GM21825 (cell line): ENCODE results near the gene BCL7C.
"Not testable (repeated sequence)": the region's sequence is repeated elsewhere in the genome, so short reads cannot be mapped to it uniquely, and the experiment has no call there.

ENCODE experiments used
- ATAC-seq: cut with Tn5 transposase; IDR thresholded peaks from one replicate; pipeline ENCODE4 v1.9.1; 2021; ENCODE audit warnings: mild to moderate bottlenecking, moderate library complexity; ENCODE audit not compliant: unreplicated experiment

The BCL7C gene

DNA sequence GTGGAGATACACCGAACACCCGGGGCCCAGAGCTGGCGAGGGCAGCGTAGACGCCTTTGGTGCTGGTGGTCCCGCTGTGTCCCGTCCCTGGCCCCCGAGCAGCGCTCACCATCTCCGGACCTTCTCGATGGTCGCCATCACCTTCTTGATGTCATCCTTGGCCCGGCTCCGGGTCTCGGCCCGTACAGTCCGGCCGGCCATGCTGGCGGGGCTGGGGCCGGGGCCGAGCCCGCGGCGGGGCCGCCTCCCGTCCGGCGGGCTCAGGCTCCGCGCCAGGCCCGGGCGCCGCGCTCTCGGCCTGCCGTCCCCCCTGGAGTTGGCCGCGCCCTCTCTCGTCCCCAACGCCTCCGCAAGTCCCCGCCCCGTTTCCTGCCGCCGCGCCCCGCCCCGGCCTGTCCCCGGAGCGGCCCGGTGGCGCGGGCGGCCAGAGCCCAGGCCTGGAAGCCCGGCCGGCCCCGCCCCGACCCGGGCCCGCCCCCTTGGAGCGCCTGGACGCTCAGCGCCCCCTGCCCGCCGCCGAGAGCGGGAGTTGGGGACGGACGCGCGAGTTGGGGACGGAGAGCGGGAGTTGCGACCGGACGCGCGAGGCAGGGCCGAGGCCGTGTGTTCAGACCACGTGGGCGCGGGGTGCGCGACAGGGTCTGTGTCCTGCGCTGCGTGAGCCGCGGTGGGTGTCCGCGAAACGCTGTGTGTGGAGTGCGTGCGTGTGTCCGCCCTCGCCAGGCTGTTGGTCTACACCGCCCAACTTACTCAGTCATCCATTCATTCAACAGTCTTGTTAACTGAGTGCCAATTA, at the start of gene BCL7C:
Gene BCL7C (minus strand): TSS at position 334 of the 796 bp plus-strand sequence. CDS start 133 bp downstream, at position 201.
- ATAC-seq = peak; percentile 67

DNA sequence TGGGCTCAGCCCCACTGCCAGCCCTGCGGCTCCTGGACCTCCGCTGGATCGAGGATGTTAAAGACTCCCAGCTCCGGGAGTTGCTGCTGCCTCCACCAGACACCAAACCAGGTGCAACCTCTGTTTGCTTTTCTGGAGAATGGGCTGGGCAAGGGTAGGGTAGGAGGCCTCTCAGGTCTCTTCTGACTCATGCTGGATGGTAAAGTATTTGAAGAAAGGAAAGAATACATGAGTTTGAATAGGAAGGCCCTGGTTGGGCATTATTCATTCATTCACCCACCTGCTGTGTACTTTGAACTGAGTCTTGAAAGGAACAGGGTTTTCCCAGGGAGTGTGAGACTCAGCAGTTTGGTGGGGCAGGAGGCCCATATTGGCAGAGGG, 48.5 kb upstream of the BCL7C start:
- no peak for ATAC-seq

DNA sequence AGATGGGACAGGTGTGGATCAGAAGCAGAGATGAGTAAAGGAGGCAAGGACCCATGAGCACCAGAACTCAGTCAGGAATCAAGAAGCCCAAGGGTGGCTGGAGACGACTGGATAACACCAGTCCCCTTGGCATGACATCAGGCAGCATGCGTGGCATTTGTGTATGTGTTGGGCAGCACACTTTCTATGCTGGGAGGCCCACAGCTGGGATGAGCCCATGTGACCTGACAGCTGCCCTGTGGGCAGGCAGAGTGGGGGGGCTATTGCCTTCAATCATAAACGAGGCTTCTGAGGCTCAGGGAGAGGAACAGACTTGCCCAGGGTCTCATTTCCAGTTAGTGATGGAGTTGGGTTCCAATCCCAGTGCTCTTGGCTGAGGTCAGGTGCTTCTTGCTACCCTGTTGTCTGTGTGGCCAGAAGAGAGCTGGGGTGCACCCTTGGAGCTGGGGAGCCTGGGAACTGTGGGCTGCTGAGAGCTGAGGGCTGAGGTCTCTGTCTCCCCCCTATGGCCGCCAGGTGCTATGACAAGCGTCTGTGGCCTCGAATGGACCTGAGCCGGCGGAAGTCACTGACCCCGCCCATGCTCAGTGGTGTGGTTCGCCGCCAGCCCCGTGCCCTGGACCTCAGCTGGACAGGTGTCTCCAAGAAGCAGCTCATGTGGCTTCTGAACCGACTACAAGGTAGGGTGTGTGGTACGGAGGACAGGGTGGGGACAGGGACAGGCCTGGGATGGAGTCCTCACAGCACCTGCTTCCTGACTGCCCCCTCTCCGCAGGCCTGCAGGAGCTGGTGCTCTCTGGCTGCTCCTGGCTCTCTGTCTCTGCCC, 47.9 kb upstream of the BCL7C start:
- peak; percentile 78 for ATAC-seq

DNA sequence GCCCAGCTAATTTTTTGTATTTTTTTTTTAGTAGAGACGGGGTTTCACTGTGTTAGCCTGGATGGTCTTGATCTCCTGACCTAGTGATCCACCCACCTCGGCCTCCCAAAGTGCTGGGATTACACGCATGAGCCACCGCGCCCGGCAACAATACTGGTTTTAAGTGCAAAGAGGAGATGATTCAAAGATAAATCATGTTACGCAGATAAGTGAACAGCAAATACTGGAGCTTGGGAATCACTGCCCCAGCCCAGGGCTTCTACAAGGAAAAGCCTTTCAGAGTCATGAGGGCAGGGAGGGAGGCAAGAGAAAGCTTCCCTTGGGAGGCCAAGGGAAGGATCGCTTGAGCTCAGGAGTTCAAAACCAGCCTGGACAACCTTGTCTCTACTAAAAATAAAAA, 45.7 kb upstream of the BCL7C start:
- ATAC-seq = not testable (repeated sequence)

DNA sequence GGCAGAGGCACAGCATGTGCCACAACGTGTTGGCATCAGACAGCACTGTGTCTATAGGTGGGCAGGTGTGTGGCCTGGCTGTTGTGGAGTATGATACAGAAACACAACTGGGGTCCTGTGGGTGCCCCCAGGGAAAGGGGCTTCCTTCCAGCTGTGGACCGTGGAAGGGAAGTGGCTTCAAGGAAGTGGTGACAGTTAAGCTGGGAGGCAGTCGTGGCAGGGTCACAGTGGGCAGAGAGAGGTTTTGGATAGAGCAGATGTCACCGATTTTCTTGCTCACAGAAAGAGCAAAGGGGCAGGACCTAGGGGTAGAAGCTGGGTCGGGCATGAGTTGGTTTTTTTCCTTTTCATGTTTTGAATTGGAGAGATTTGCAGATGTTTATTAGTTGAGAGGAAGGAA, 43.8 kb upstream of the BCL7C start:
- ATAC-seq = no peak

DNA sequence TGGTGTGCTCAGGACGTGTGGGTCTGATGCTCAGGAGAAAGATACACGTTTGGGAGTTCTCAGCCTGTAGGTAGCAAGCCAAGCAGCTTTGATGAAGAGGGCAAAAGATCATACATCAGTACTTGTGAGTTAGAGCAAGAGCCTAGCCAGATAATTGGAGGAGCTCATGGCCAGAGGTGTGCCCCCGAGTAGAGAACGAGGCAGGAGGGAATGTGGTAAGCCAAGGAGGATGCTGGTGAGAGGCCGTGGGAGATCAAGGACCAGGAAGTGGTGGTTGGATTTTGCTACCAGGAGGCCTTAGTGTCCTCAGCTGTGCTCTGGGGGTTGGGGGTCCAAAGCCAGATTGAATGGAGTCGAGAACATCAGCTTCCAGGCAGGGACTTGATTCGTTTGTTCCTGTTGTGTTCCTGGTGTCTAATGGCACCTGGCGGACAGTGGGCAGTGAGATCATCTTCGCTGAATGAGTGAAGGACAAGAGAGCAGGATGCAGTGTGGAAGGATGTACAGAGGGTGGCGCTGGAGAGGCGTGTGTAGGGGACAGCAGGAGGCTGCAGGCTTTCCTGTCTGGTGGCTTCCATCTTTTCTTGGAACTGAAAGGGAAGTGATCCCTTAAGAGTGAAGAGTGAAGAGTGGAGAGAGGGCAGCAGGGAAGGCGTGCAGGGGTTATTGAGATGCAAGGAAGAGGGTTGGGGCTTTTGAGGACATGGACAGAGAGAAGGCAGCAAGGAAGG, 41.1 kb upstream of the BCL7C start:
- no peak for ATAC-seq

DNA sequence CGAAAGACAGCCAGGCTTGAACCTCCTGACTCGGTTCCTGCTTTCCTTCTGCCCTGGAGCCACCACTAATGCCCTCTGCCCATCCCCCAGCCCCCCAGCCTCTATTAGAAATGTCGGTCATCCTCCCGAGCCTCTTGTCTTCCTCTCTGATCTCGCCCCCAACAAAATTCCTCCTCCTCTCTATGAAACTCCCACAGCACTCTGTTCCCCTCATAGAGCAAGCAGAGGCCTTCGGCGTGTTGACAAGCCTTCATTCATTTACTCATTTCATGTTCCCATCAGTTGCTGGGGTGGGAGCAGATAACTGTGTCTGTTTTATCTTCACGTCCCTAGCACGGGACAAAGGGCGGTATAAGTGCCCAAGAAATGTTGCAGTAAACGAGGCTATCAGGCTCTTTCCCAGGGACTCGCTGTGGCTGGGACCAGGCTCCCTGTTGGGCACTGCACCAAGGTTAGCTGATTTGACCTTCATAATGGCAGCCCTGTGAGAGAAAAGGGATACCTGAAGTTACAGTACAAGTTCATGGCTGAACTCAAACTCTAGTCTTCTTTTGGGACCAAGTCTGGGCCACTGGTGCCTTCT, 37.3 kb upstream of the BCL7C start:
- ATAC-seq = no peak

DNA sequence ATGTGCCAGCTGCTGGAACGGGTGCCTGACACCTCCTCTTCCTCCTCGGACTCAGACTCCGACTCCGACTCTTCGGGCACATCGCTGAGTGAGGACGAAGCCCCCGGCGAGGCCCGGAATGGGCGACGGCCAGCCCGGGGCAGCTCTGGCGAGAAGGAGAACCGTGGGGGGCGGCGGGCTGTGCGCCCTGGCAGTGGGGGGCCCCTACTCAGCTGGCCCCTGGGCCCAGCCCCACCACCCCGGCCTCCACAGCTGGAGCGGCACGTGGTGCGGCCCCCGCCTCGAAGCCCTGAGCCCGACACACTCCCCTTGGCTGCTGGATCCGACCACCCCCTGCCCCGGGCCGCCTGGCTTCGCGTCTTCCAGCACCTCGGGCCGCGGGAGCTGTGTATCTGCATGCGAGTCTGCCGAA, 36.3 kb upstream of the BCL7C start:
- no peak for ATAC-seq

DNA sequence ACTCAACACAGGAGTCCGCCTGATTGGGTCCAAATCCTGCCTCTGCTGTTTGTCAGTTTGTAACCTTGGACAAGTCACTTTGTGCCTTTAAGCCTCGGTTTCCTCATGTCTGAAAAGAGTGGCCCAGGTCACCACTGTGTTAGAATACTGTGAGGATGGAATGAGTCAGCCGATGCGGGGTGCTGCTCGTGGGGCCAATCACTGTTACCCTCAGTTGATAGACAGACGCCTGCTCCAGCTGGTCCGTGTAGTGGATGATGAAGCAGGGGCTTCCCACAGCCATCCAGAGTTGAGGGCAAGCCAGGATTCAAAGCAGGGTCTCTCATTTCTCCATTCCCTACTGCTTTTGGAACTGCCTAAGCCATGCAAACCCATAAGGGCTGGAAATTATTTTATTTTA, 35.3 kb upstream of the BCL7C start:
- no peak for ATAC-seq

DNA sequence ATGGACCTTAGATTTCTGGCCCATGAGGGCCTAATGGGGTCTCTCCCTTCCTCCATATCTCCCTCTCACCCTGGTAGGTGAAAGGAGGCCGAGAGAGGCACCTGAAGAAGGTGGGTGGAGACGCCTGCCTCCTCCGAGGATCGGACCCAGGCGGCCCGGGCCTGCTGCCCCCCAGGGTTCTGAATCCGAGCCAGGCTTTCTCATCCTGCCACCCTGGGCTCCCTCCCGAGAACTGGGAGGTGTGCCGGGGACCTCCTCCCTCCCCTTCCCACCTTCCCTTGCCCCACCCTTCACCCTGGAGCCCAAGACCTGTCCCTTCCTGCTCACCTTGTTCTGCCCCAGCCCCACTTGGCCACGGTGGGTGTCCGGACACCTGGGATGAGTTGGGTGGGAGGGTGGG, 34.5 kb upstream of the BCL7C start:
- ATAC-seq = no peak

DNA sequence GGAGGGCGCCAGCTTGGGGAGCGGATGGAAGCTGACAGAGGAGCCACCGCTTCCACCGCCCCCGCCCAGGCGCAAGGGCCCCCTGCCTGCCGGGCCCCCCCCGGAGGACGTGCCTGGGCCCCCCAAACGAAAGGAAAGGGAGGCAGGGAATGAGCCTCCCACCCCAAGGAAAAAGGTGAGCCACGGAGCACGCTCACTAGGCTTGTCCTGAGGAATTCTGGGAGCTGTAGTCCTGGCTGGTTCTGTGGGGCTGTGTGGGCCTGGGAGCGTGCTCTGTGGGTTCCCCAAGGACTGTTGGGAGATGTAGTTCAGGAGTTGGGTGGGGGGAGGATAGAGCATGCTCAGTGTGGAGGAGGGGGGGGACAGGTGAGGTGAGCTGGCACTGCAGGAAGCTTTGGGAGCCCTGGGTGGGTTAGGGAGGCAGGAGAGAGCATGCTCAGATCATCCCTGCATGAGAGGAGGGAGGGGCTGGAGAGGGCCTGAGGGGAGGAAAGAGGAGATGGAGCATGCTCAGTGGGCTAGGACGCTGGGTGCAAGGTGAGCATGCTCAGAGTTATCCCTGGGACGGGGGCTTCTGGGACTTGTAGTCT, 34.0 kb upstream of the BCL7C start:
- ATAC-seq = no peak

DNA sequence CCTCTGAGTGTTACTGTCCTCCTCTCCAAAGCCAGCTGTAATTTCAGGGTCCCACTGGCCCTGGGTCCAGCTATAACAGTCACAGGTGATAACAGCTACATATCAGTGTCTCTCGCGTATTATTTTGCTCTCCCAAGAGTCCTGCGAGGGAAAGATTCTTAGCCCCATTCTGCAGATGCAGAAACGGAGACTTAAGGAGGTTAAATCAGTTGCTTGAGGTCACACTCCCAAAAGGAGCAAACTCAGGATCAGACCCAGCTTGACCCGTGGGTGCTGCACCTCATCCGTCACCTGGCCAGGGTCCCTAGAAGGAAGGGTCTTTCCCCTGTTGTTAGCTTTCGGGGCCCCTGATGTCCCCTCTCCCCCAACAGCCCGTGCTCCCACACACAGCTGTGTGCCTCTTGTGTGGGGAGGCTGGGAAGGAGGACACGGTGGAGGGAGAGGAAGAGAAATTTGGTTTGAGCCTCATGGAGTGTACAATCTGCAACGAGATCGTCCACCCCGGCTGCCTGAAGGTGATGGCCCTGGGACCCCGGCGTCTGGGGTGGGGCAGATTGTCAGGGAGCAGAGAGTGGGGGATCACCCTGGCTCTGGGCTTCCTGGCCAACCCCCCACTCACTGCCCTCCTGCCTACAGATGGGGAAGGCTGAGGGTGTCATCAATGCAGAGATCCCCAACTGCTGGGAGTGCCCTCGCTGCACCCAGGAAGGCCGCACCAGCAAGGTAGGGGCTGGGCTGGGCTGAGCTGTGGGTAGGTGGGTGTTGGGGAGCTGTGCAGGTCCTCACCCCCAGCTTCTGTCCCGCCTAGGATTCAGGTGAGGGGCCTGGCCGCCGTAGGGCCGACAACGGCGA, 33.3 kb upstream of the BCL7C start:
- ATAC-seq = no peak

DNA sequence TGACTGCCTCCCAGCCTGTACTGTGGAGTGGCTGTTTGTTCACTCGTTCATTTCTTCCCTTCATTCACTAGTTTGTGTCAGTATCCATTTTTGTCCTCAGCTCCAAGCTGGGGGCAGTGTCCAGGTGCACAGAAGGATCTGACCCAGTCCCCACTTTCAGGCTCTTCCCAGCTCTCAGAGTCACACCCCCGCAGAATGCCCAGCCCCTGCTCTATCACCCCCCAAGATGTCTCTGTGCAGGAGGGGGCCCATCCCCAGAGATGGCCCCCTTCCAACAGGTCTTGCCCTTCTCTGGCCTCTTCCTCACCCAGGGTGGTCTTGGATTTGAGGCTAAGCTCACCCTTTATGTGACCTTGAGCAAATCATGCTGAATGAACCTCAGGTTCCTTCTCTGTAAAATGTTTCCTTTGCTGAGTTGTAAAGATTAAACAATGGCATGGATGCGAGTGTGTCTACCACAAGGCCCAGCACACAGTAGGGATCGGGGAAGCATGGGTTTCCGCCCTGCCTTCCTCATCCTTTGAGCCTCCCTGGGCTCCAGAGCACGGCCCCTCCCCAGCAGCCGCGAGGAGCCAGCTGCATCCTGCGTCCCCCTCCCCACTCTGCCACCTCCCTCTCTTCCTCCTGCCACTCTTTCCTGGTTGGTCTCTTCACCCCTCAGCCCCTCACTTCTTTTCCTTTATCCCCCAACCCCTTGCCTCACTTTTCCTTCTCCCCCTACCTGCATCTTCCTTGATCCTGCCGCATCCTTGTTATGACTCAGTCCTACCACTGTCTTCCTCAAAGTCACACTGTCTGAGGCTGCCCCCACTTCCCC, 32.3 kb upstream of the BCL7C start:
- no peak for ATAC-seq

DNA sequence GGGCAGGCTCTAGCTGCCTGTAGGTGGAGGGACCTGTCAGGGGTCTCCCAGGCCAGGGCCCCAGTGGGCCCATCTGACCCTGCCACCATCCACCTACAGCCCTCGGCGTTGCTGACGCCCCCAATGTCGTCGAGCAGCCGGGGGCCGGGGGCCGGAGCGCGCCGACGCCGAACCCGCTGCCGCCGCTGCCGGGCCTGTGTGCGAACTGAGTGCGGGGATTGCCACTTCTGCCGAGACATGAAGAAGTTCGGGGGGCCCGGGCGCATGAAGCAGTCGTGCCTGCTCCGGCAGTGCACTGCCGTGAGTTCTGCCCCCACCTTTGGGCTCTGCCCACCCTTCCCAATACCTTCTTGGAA, 31.7 kb upstream of the BCL7C start:
- ATAC-seq = no peak

DNA sequence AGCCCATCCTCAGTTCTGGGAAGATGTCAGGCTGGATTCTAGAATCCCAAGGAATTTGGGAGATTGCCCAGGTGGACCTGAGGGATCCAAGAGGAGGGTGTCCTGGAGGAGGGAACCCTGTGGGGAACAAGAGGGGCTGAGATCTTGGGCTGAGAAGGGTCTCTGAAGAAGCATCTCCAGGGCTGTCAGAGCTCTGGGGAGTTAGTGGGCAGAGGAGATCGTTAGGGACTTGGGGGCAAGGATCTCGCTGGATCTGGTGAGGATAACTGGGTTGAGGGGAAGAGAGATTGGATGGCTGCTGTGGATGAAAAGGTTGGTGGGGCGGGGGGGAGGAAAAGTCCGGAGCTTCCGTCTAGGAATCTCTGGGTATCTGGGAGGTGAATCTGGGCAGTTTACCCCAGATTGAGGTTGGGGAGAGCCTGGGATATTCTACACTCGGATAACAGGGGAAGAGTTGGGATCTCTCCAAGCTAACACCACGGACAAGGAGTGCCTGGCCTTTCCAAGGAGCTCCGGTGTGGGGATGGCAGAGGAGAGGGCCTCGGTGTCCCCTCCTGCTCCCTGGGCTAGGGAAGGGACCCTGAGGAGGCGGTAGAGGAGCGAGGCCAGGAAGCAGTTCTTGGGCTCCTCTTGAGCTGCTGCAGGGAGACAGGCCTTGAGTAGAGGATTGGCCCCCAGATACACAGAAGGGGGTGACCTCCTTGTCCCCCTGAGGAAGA, 31.2 kb upstream of the BCL7C start:
- no peak for ATAC-seq

DNA sequence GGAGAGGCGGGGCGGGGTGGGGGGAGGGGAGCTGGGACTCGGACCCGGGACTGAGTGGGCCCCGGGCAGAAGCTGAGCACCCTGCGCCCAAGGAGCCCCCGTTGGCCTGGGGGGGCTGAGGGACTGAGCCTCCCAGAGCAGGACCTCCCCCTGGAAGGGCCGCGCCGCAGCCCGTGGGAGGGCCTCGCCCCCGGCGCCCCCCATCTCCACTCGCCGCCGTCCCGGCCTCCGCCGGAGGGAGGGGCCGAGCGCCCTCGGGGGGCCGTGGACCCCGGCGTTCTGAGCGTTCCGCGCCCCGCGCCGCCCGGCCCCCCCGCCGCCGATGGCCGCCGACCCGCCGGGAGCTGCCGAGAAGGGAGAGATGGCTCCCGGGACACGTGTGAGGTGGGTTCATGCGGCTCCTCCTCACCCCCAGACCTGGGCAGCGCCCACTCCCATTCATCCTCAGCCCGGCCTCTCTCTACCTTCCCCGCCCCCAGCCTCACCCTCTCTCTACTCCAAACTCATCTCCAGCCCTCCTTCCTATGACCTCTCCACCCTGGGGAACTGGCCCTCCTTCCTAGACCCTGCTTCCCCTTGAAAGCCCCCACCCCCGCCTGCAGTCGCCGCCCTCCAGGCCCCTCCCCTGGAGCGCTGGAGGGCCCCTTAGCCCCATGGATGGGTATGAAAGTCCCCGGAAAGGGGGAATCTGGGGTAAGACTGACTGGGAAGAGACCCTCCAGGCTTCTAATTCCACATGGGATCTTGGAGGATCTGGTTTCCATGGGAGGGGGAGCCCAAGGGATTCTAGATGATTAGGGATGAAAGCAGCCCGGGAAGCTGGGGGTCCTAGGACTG, 30.4 kb upstream of the BCL7C start:
- no peak for ATAC-seq

DNA sequence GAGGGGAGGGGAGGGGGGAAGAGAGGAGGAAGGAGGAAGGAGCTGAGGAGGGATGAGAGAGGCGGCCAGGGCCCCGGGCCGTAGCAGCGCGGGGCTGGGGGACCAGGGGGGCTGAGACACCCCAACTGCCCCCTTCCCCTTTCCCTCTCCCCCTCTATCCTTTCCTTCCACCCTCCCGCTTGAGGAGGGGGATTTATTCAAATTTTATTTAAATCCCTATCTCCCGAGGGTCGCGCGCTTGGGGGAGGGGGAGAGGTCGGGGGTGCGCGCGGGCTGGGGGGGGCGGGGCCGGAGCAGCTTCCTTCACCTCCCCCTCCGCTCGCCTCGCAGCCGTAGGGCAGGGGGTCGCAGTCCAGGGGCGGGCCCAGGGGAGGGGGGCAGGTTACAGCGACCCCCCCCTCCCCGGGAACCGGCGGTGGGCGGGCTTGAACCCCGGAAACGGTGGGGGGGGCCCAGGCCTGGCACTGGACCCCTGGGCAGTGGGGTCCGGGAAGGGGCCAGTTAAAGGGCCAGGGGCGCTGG, 29.7 kb upstream of the BCL7C start, which contains the start of gene FBXL19:
Gene FBXL19 (plus strand): TSS at position 19 of the 522 bp plus-strand sequence. CDS start 2,183 bp downstream, outside the sequence.
- ATAC-seq = no peak
